ENCODE data around the gene MIAT.
"Not testable (repeated sequence)": the region's sequence is repeated elsewhere in the genome, so short reads cannot be mapped to it uniquely, and the experiment has no call there.

Gene MIAT

DNA sequence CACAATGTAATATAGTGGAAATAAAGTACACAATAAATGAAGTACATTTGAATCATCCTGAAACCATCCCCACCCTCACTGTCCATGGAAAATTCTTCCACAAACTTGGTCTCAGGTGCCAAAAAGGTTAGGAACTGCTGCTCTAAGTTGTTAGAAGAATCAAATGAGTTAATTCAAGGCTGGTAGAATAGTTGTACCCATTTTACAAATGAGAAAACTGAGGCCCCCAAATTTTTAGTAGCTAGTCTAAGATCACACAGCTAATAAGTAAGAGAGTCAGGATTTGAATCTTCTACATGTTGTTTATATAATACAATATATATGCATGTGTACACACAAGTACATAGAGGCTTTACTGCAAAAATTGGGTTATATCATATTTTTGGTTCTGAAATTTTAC is 43.1 kb downstream of the MIAT start:
- DNase-seq (ENCODE audit: low spot score): no peak

DNA sequence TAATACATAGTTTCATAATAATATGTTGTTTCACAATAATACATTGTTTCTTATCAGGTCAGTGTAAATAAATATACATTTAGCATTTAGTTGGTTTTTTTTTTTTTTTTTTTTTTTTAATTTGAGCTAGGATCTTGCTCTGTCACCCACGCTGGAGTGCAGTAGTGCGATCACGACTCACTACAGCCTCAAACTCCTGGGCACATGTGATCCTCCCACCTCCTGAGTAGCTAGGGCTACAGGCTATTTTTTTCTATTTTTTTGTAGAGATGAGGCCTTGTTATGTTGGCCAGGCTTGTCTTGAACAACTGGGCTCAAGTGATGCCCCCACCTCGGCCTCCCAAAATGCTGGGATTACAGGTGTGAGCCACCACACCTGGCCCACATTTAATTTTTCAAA is 43.5 kb downstream of the MIAT start:
- no peak for DNase-seq (ENCODE audit: low spot score)

DNA sequence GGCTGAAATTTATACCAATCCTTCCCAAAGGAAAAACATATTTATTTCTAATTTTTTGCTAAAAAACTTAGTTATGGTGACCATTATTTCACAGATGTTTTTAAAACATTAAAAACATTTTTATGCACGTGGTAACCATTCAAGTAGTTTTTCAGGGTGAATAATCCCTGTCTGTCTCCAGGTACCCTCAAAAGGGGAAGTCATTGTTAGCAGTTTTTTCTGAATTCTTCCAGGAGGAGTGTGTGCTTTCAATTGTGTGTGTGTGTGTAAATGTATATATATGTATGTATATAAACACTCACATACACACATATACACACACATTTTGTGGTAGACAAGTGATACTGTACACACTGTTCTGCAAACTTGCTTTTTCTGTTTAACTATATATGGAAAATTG is 43.9 kb downstream of the MIAT start:
- no peak for DNase-seq (ENCODE audit: low spot score)

DNA sequence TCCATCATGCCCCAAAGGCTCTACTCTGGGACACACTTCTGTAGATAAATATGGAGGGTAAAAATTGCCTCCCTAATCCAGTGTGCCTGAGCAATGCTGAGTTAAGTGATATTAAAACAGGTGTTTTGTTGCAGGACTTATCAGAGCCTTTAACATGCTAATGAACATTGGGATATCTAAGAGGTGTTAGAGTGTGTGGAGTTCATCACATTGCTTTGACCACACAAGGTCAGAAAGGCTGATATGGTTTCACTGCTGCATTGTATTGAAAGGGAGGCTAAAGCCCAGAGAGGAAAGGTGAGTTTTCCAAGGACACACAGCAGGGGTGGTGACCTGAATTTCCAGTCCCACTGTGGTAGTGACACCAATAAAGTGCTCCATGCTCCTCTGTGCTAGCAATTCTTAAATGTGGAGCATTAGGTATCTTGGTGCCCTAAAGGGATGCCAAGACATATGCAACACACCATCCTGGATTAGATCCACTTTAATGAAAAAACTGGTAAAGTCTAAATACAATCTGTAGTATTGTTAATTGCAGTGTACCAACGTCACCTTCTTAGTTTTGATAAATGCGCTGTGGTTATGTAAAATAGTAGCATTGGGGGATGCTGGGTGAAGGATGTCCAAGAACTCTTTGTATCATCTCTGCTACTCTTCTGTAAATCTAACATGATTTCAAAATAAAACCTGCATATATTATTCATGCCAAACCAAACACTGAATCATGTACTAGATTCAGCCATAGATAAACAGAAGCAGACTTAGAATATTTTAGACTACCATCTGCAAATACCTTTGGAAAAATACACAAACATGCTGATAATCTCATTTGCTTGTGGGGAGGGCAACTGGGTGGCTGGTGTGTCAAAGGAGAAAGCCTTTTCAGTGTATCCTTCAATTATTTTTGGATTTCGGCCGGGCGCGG is 45.8 kb downstream of the MIAT start:
- DNase-seq (ENCODE audit: low spot score): no peak

DNA sequence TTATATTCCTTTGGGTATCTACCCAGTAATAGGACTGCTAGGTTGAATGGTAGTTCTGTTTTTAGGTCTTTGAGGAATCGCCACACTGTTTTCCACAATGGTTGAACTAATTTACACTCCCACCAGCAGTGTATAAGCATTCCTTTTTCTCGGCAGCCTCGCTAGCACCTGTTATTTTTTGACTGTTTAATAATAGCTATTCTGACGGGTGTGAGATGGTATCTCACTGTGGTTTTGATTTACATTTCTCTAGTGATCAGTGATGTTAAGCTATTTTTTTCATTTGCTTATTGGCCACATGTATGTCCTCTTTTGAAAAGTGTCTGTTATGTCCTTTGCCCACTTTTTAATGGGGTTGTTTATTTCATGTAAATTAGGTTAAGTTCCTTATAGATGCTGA is 48.0 kb downstream of the MIAT start:
- DNase-seq (ENCODE audit: low spot score): not testable (repeated sequence)

DNA sequence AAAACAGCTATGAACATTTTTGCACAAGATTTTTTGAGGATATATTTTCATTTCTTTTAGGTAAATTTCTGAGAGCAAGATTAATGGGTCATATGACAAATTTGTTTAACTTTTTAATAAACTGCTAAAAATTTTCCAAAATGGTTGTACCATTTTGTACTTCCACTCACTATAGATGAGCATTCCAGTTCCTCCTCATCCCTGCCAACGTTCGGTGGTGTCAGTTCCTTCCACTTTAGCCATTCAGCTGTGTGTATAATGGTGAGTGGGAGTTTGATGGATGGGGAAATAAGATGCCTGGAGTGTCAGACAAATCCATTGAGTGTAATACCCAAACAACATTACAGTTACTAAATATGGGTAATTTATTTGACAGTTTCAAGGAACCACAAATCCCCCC is 49.7 kb downstream of the MIAT start:
- no peak for DNase-seq (ENCODE audit: low spot score)

DNA sequence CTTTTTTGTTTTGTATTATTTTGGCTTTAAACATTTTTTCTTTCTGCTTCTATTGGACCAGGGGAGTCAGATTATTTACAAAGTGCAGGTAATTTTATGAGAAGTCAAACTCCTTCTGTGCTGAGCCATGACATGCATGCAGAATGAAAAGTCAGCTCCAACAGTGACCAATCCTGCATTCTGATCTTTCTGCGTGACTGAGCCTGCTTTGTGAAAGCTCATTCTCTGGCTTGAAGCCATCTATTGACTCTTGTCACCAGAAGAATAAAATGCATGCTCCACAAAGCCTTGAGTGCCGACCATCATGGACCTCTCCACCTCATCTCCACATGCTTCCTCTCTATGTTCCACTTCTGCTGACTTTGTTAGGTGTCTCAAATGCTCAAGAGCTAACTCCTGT is 50.2 kb downstream of the MIAT start:
- peak; percentile 75 for DNase-seq (ENCODE audit: low spot score)

DNA sequence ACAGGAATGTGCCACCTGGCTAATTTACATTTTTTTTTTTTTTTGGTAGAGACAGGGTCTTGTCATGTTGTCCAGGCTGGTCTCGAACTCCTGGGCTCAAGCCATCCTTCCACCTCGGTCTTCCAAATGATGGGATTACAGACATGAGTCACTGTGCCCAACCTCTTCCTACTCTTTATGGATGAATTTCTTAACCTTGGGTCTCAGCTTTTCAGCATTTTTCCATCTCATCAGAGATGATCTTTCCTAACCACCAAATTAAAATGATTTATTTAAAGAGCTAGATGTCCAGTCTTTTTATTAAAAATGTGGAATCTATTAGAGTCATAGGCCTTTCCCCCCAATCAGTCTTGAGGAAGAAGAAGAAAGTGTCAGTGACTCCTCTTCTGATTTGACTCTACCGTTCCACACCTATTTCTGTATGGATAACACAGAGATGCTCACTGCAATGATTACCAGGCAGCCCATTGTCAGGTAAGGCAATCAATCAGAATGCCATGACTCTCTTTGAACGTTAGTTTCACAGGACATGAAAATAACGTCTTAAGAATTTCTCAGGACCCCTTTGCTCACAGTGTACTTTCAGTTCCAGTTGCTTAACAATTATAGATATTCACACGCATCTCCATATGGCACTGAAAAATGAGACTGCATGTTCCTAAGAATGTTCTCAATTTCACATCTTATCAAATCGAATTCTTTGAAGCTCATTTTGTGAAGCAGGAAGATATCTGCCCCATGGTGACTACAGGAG is 51.0 kb downstream of the MIAT start:
- no peak for DNase-seq (ENCODE audit: low spot score)

DNA sequence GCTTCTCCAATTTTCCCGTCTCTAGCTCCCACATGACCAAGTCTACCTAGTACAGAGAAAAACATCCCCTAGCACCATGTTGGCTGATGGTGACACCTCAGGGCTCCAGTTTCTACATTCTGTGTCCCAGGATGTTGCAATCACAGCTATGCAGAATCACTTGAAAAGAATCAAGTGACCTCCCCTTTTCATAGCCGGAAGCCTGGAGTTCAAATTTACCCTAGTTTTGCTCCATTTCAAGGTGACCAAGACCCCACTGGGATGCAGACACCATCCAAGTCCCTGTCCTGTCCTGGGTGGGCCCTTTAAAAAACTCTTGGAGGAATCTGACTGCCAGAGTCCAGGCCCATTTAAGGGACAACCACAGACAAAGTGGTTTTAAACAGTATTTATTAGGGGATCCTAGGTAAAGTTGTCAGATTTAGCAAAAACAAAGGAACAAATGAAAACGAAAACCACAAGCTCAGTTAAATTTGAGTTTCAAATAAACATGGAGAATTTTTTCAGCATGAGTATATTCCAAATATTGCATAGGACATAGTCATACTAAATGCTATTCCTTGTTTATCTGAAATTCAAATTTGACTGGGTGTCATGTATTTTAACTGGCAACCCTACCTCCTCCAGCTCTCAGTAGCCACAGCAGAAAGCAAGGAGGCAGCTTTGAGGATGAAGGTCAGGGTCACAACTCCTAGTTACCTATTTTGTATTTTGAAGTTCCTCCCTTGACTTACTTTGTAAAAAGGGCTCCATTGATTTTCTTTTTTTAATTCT is 52.4 kb downstream of the MIAT start:
- DNase-seq (ENCODE audit: low spot score): no peak

DNA sequence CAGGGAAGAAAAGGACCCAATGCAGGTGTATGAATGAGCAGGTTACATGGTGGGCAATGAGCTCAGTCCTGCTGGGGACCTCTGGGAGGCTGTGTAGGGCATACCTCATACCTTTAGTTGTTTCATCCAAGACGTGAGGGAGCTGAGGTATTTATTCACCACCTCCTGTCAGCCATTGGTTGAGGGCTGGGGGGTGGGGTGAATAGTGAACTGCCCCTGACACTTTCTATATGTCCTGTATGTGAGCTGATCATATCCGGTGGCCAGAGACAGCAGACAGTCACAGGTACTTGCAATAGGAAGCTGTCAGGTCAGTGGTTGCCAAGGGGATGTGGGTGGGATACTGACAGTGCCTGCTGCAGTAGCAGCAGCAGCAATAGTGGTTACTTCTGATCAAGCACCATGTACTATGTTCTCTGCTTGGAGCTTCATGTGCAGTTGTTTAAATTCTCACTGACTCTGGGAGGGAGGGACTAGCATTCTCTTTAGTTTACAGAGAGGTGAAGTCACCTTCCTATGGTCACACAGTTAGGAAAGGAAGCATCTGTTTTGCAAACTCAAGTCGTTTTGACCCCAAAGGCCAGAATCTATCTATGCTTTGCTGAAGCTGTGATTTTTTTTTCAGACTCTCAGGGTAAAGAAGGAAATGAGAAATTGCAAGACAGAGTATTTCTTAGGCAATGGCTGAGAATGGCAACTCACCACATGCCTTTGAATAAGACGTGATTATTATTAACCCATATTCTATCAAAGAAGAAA is 54.0 kb downstream of the MIAT start:
- DNase-seq (ENCODE audit: low spot score): no peak

DNA sequence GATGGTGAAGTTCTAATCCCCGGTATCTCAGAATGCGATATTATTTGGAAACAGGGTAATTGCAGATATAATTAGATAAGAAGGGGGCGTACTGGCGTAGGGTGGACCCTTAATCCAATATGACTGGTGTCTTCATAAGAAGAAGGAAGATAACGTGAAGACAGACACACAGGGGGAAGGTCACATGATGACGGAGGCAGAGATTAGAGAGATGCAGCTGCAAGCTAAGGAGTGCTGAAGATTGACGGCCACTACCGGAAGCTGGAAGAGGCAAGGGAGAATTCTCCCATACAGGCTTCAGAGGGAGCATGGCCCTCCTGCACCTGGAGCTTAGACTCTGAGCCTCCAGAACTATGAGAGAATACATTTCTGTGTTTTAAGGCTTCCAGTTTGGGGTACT is 54.8 kb downstream of the MIAT start:
- DNase-seq (ENCODE audit: low spot score): no peak

DNA sequence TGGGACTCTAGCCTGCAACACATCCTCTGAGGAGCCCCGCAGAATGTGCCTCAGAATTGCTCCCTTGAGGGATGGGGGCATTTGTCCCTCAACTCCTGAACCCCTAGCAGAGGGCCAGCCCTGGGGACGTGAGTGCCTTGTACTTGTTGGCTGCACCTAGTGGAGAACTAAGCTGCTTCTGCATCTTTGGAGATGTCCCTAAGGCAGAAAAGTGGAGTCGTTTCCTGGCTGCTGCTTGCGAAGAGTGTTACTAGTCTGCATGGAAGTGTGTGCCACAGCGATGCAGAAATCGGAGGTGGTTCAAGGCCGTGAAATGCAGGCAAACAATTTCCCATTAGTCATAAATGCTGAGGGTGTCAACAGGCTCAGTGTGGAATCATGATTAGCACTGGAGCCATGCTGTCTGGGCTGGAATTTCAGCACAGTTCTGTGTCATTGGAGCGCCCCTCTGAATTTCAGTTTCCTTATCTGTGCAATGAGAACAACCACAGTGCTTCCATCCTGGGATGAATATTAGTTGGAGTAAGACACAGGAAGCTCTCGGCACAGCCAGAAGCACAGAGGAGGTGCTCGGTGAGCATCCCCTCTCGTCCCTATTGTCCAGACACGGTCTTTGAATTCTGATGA is 56.5 kb downstream of the MIAT start:
- DNase-seq (ENCODE audit: low spot score): peak; percentile 14

DNA sequence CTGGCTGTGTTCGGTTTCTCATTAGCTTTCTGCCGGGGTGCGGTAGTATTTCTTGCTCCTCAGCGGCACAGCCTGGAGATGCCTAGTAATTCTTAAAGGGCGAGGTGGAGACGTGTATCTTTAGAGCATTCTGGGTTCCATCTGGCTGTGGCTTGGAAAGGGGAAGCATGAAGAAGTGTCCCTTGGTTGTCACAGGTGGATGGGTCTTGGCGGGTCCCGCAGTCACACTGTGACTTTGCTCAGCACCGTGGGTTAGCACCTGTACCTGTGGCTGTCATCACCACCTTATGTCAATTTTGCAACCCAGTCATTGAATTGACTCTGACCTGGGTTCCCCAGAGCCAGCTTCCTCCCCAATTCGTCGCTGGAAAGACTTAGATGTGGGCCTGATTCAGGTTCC is 57.6 kb downstream of the MIAT start:
- DNase-seq (ENCODE audit: low spot score): no peak

DNA sequence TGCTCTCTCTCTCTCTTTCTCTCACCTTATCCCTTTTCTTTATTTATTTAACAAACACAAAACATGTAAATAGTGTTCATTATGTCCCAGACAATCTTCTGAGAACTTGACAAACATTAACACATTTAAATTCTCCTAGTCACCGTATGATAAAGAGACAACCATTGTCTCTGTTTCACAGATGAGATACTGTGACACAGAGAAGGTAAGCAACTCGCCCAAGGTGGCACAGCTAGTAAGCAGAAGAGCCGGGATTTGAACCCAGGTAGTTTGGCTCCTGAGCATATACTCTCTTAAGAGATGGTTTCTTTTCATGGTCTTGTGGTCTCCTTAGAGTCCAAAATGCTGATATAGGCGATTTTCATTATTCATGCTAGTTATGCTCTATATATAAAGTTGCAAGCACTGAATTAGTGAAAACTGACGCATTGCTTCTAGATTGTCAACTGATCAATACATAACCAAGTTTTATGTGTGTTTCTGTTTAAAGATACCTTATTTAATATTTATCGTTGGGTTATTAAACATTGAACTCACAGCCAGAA is 58.1 kb downstream of the MIAT start:
- DNase-seq (ENCODE audit: low spot score): no peak

DNA sequence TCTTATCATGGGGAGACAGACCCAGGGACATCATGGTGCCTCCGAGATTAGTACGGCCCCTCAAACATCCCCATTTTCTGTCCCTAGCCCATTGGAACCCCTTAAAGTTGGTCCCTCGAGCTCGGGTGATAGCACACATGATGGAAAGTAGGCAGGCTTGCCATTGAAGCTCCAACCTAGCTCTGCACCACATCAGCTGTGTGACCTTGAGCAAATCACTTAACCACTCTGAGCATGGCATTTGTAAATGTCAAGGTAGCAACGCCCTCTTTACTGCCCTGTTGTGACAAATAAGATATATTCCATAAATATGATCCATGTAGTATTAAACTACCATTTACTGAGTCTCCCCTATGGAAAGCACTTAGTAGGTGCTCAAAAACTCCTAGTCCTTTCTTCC is 61.1 kb downstream of the MIAT start:
- DNase-seq (ENCODE audit: low spot score): no peak

DNA sequence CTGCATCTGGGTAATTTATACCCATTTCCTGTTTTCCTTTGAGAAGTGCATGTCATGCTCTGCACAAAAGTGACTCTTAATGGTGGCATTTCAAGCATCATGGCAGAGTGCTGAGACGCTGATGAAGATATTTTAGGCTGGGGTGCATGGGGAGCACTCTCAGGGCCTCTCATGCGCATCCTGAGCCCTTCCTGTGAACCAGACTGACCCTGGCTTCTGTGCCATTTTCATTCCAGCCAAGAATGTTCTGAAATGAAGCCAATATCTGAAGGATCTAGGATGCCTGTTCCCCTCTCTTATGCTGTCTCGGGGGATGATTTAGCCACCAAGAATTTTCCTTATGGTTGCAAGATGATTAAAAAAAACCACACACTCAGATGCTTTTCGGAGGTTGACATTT is 61.5 kb downstream of the MIAT start:
- peak; percentile 96 for DNase-seq (ENCODE audit: low spot score)

DNA sequence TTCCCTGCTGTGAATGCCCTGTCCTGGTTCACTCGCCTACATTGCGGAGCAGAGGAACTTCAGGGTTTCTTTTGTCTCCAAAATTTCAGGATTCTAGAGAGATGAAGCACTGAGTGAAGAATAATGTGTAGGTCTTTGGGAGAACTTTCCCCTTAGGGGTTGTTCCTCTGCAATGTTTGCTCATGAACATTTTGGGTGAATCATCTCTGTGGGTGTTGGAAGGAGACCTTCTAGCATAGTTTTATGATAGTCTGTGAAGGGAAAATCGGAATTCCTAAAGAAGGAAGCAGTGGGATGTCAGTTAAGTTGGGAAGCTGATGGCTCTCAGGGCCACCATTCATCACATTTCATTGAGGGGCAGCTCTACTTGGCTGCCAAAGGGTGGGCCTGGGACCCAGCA is 64.8 kb downstream of the MIAT start:
- DNase-seq (ENCODE audit: low spot score): peak; percentile 11

DNA sequence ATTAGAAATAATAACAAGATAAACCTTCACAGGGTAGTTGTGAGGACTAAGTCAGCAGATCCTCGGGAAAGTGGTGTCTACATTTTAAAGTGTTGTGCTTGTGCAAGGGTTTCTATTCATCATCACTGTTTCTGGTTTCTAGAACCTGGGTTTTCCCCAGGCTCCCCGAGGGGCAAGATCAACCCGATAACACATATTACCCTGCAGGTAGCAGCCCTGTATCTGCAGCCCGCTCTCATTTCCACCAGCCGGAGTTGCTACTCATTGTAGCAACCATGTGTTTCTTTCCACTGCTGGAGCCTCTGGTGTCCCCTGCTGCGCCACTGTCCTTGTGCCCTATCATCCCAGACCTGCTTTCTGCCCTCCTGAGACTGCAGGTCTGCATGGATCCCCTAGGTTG is 67.0 kb downstream of the MIAT start:
- DNase-seq (ENCODE audit: low spot score): no peak

DNA sequence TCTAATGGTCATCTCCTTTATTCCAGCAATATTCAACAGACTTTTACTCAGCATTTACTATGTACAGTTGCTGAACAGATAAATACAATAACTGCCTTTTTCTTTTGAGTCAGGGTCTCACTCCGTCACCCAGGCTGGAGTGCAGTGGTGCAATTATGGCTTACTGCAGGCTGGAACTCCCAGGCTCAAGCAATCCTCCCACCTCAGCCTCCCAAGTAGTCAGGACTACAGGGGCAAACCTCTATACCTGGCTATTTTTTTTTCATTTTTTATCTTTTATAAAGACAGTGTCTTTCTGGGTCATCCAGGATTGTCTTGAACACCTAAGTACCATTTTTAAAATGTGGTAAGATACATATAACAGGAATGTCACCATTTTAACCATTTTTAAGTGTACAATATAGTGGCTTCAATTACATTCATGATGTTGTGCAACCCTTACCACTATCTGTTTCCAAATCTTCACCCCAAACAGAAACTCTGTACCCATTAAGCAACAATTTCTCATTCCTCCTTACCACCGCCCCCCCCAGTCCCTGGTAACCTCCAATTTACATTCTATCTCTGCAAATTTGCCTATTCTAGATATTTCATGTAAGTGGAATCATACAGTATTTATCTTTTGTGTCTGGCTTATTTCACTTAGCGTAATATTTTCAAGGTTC is 67.8 kb downstream of the MIAT start:
- DNase-seq (ENCODE audit: low spot score): no peak

Data from kidney tubule cell (primary cell).